ENCODE results near the gene MYOT. TPM values are rescaled to one million over a fixed set of nuclear protein-coding genes. Genes with fewer than 3 reads are reported as not detected.

The MYOT gene
- total RNA-seq, 2 donors from 2014 or later, result 0.33 to 1.0 TPM

DNA sequence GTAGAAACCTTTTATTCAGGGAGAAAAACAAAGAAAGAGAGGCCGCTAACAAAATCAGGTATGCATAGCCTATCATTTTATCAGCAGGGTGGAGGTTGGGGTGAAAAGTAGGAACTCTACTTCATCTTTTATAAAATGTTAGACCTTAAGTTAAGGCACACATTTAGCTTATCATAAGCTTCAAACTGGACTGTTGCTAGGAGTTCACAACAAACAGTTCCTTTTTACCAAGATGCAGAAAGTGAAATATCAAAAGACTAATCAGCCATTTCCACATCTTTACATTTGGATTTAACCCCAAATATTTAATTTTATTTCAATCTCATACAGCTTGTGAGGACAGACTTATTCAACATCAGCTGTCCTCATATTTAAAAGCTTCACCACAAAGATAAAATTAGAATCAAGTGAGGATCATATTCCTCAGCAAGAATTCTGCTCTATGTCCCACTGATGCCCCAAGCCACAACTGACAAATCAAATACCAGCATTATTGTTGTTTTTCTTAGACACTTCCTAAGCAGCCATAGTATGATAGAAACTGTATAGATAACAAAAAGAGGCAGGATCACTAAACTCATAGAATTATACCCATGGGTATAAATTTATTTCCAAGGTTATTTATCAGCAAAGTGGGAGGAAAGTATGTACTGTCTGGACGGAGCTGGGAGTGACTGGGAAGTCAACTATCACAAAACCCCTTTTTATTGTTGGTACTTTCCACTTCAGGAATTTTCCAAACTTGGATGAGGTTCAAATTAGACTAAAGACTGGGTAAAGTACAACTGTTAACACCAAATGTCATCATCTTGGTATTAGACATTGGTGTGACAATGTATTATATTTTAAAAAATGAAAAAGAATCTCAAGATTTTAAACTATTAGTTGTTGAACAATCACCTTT, 29.9 kb upstream of the MYOT start:
- Histone ChIP-seq H3K9me3 (no peaks in the 10 kb centered on the region), H3K36me3 (replicated peaks in 1 of 2; ENCODE audit: insufficient read depth in 1 of 2, low read depth in 2 of 2) (no peaks in the 10 kb centered on the region), H3K27me3 (no peaks in the 10 kb centered on the region), H3K4me3 (no peak overlapping the region), H3K4me1 (peaks cover 17% of the 10 kb centered on the region), H3K27ac (no peak overlapping the region)
- WGBS, 2 donors, result 53 to 65% methylated on average over 2 of the region's 2 CpGs
- no peak for DNase-seq
- intact Hi-C loops (cut with DNase I), result no loop called here
- no peak for ATAC-seq
- TF ChIP-seq CTCF (IDR thresholded peaks at IDR 0.05), result no peak
- no peak for TF ChIP-seq POLR2A (IDR thresholded peaks at IDR 0.05)

DNA sequence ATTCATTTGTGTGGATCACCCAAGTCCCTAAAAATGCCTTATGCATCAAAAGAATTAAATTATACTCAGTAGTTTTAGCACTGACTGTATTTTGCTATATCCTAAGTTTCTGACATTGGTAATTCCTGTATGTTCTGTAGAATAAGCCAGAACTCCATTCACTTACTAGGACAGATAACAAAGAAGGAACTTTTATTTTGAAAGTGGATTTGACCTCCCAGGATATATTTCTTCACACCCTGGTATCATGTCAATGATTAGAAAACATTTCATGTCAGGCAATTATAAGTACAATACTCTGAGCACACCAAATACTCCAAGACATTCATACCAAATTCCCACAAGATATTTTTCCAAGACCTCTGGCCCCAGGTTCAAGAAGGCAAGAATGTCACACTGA, 28.7 kb upstream of the MYOT start:
- DNase-seq (no peak), ATAC-seq (no peak)
- H3K4me3 ChIP-seq, result no peak overlapping the region
- intact Hi-C loops (cut with DNase I), result no loop called here
- H3K36me3 ChIP-seq (replicated peaks in 1 of 2; ENCODE audit: insufficient read depth in 1 of 2, low read depth in 2 of 2), result no peaks in the 10 kb centered on the region
- H3K9me3 ChIP-seq, result no peaks in the 10 kb centered on the region
- no peak for TF ChIP-seq POLR2A (IDR thresholded peaks at IDR 0.05)
- TF ChIP-seq CTCF (IDR thresholded peaks at IDR 0.05), result no peak
- H3K27ac ChIP-seq, result no peak overlapping the region
- H3K4me1 ChIP-seq, result peaks cover 17% of the 10 kb centered on the region
- H3K27me3 ChIP-seq, result no peaks in the 10 kb centered on the region

GRCh38 chr5:137842296-137842695, 25.4 kb upstream of the MYOT start:
- DNase-seq (no peak), ATAC-seq (no peak)
- Histone ChIP-seq H3K9me3 (no peaks in the 10 kb centered on the region), H3K36me3 (replicated peaks in 1 of 2; ENCODE audit: insufficient read depth in 1 of 2, low read depth in 2 of 2) (no peaks in the 10 kb centered on the region), H3K27me3 (no peaks in the 10 kb centered on the region), H3K4me3 (no peak overlapping the region), H3K4me1 (peaks cover 7% of the 10 kb centered on the region), H3K27ac (no peak overlapping the region)
- WGBS, 2 donors, result 80 to 87% methylated on average over 5 of the region's 5 CpGs
- TF ChIP-seq POLR2A (IDR thresholded peaks at IDR 0.05), result no peak
- TF ChIP-seq CTCF (IDR thresholded peaks at IDR 0.05), result no peak
- intact Hi-C loops (cut with DNase I), result no loop called here

- ATAC-seq (no peak), DNase-seq (no peak)
- WGBS, 2 donors, result 62 to 66% methylated on average over 4 of the region's 4 CpGs
- H3K4me1 ChIP-seq, result no peaks in the 10 kb centered on the region
- H3K27ac ChIP-seq, result no peak overlapping the region
- H3K27me3 ChIP-seq, result no peaks in the 10 kb centered on the region
- TF ChIP-seq POLR2A (IDR thresholded peaks at IDR 0.05), result no peak
- no peak for TF ChIP-seq CTCF (IDR thresholded peaks at IDR 0.05)
- H3K36me3 ChIP-seq (replicated peaks in 1 of 2; ENCODE audit: insufficient read depth in 1 of 2, low read depth in 2 of 2), result no peaks in the 10 kb centered on the region
- no peaks in the 10 kb centered on the region for H3K9me3 ChIP-seq
- H3K4me3 ChIP-seq, result no peak overlapping the region
- intact Hi-C loops (cut with DNase I), result no loop called here
These were observed 23.9 kb upstream of the MYOT start for GRCh38 chr5:137843676-137844299.
